ENCODE measurements around the gene MYLK4.
"Not testable (repeated sequence)": the region's sequence is repeated elsewhere in the genome, so short reads cannot be mapped to it uniquely, and the experiment has no call there.

MYLK4 gene

GRCh38 chr6:2767657-2768524, 17.2 kb upstream of the MYLK4 start:
- peak overlapping the region; percentile 66 for H3K4me3 ChIP-seq
- H3K4me1 ChIP-seq: peaks cover 41% of the 10 kb centered on the region
- in situ Hi-C loops (cut with MboI; ENCODE audit: low sequenced_read_pairs): no loop called here
- no peaks in the 10 kb centered on the region for H3K27me3 ChIP-seq (ENCODE audit: low read depth)
- H3K36me3 ChIP-seq (replicated peaks): peaks cover 15% of the 10 kb centered on the region
- DNase-seq (ENCODE audit: low spot score in 2 of 2): no peak
- no peaks in the 10 kb centered on the region for H3K9me3 ChIP-seq

- no peaks in the 10 kb centered on the region for H3K27me3 ChIP-seq (ENCODE audit: low read depth)
- no peak for DNase-seq (ENCODE audit: low spot score in 2 of 2)
- no peaks in the 10 kb centered on the region for H3K9me3 ChIP-seq
- in situ Hi-C loops (cut with MboI; ENCODE audit: low sequenced_read_pairs): no loop called here
- peak overlapping the region; percentile 66 for H3K4me3 ChIP-seq
- peaks cover 41% of the 10 kb centered on the region for H3K4me1 ChIP-seq
- peaks cover 8% of the 10 kb centered on the region; the same call in 1 of the 2 replicates for H3K36me3 ChIP-seq (replicated peaks)
These were observed 16.3 kb upstream of the MYLK4 start for GRCh38 chr6:2766767-2767656.

GRCh38 chr6:2765896-2766766, 15.4 kb upstream of the MYLK4 start:
- DNase-seq (ENCODE audit: low spot score in 2 of 2): peak in 1 of 2 experiments; percentile 55
- no peaks in the 10 kb centered on the region for H3K27me3 ChIP-seq (ENCODE audit: low read depth)
- H3K36me3 ChIP-seq (replicated peaks): no peaks in the 10 kb centered on the region
- in situ Hi-C loops (cut with MboI; ENCODE audit: low sequenced_read_pairs): no loop called here
- peaks cover 37% of the 10 kb centered on the region for H3K4me1 ChIP-seq
- H3K9me3 ChIP-seq: no peaks in the 10 kb centered on the region
- H3K4me3 ChIP-seq: peak overlapping the region; percentile 66

DNA sequence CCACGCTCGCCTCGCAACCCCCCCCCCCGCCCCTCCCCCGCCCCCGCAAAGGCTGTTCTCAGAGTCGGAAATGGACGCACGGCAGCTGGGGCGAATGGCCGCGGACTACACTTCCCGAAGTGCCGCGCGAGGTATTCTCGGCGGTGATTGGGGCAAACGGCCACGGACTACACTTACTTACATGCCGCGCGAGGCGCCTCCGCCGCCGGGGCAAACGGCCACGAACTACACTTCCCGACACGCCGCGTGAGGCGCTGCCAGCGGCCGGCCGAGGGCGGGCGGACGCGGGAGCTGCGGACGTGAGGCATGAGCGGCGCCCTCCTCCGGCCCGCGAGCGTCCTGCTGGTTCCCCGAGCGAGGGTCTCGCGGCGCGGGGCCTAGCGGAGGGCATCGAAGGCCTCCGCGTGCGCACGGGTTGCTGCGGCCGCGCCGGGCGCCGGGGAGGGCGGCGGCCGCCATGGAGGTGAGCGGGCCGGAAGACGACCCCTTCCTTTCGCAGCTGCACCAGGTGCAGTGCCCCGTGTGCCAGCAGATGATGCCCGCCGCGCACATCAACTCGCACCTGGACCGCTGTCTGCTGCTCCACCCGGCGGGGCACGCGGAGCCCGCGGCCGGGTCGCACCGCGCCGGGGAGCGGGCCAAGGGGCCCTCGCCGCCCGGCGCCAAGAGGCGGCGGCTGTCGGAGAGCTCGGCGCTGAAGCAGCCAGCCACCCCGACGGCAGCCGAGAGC, 14.6 kb upstream of the MYLK4 start, which contains the start of gene WRNIP1:
Gene WRNIP1, plus strand, starts transcription at position 228 of the 730 bp plus-strand sequence. Its CDS starts 230 bp downstream, at position 458.
- in situ Hi-C loops (cut with MboI; ENCODE audit: low sequenced_read_pairs): no loop called here

GRCh38 chr6:2764610-2765165, 14.0 kb upstream of the MYLK4 start:
- H3K9me3 ChIP-seq: no peaks in the 10 kb centered on the region
- in situ Hi-C loops (cut with MboI; ENCODE audit: low sequenced_read_pairs): no loop called here
- peaks cover 23% of the 10 kb centered on the region for H3K4me1 ChIP-seq
- H3K36me3 ChIP-seq (replicated peaks): no peaks in the 10 kb centered on the region
- peak overlapping the region; percentile 36 for H3K4me3 ChIP-seq
- peak; percentile 44 to 62 for DNase-seq (ENCODE audit: low spot score in 2 of 2)
- H3K27me3 ChIP-seq (ENCODE audit: low read depth): no peaks in the 10 kb centered on the region

More for the DNA sequence above, 14.6 kb upstream of the MYLK4 start, which contains the start of gene WRNIP1:
- Histone ChIP-seq H3K9me3 (no peaks in the 10 kb centered on the region), H3K27me3 (ENCODE audit: low read depth) (no peaks in the 10 kb centered on the region), H3K4me1 (peaks cover 29% of the 10 kb centered on the region), H3K4me3 (peak within 1 kb of the TSS; percentile 66), H3K36me3 (replicated peaks) (no peaks in the 10 kb centered on the region)
- DNase-seq (ENCODE audit: low spot score in 2 of 2): peak; percentile 97

DNA sequence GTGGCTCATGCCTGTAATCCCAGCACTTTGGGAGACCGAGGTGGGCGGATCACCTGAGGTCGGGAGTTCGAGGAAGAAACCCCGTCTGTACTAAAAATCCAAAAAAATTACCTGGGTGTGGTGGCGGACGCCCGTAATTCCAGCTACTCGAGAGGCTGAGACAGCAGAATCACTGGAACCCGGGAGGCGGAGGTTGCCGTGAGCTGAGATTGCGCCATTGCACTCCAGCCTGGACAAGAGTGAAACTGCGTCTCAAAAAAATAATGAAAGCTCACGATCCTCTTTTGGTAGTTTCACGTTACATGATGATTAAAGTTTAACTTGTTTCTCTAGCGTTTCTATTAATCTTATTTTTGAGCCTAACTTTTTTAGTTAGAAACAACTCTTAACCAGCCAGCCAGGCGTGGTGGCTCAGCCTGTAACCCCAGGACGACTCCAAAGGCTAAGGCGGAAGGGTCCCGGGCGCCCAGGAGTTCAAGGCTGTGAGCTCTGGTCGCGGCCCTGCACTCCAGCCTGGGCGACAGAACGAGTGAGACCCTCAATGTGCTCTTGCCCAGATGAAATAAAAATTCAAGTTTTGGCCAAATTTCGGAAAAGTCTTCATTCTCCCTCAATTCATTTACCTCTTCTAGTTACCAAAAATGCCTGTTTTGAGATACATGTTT, 13.3 kb upstream of the MYLK4 start:
- Histone ChIP-seq H3K27me3 (ENCODE audit: low read depth) (no peaks in the 10 kb centered on the region), H3K9me3 (no peaks in the 10 kb centered on the region), H3K4me1 (peaks cover 17% of the 10 kb centered on the region), H3K4me3 (peak overlapping the region; percentile 36), H3K36me3 (replicated peaks) (no peaks in the 10 kb centered on the region)
- no peak for DNase-seq (ENCODE audit: low spot score in 2 of 2)
- in situ Hi-C loops (cut with MboI; ENCODE audit: low sequenced_read_pairs): no loop called here

- Histone ChIP-seq H3K36me3 (replicated peaks) (no peaks in the 10 kb centered on the region), H3K4me3 (no peak overlapping the region), H3K27me3 (ENCODE audit: low read depth) (no peaks in the 10 kb centered on the region), H3K9me3 (no peaks in the 10 kb centered on the region), H3K4me1 (peaks cover 11% of the 10 kb centered on the region)
- DNase-seq (ENCODE audit: low spot score in 2 of 2): no peak
- in situ Hi-C loops (cut with MboI; ENCODE audit: low sequenced_read_pairs): no loop called here
These were observed 12.7 kb upstream of the MYLK4 start for GRCh38 chr6:2763345-2763841.

DNA sequence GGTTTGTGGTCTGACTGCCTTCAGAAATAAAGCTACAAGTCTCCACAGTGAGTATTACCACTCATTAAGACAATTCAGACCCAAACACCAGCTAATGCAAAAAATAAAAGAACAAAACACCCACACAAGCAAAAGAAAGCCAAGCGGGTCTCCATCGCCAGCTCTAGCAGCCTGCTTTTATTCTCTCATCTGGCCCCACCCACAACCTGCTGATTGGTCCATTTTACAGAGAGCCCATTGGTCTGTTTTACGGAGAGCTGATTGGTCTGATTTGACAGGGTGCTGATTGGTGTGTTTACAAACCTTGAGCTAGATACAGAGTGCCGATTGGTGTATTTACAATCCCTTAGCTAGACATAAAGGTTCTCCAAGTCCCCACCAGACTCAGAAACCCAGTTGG, 12.1 kb upstream of the MYLK4 start:
- H3K4me3 ChIP-seq; DNase-seq (ENCODE audit: low spot score in 2 of 2); H3K4me1 ChIP-seq; H3K9me3 ChIP-seq; H3K27me3 ChIP-seq (ENCODE audit: low read depth); H3K36me3 ChIP-seq (replicated peaks); in situ Hi-C loops (cut with MboI; ENCODE audit: low sequenced_read_pairs): not testable (repeated sequence)

GRCh38 chr6:2760882-2761842, 10.4 kb upstream of the MYLK4 start:
- no peaks in the 10 kb centered on the region for H3K36me3 ChIP-seq (replicated peaks)
- peaks cover 10% of the 10 kb centered on the region for H3K4me1 ChIP-seq
- H3K9me3 ChIP-seq: no peaks in the 10 kb centered on the region
- in situ Hi-C loops (cut with MboI; ENCODE audit: low sequenced_read_pairs): no loop called here
- H3K4me3 ChIP-seq: no peak overlapping the region
- no peak for DNase-seq (ENCODE audit: low spot score in 2 of 2)
- no peaks in the 10 kb centered on the region for H3K27me3 ChIP-seq (ENCODE audit: low read depth)

- H3K27me3 ChIP-seq (ENCODE audit: low read depth): no peaks in the 10 kb centered on the region
- in situ Hi-C loops (cut with MboI; ENCODE audit: low sequenced_read_pairs): no loop called here
- H3K9me3 ChIP-seq: no peaks in the 10 kb centered on the region
- H3K4me1 ChIP-seq: peaks cover 6% of the 10 kb centered on the region
- no peak for DNase-seq (ENCODE audit: low spot score in 2 of 2)
- H3K4me3 ChIP-seq: no peak overlapping the region
- no peaks in the 10 kb centered on the region for H3K36me3 ChIP-seq (replicated peaks)
These were observed 8.3 kb upstream of the MYLK4 start for GRCh38 chr6:2758980-2759379.

DNA sequence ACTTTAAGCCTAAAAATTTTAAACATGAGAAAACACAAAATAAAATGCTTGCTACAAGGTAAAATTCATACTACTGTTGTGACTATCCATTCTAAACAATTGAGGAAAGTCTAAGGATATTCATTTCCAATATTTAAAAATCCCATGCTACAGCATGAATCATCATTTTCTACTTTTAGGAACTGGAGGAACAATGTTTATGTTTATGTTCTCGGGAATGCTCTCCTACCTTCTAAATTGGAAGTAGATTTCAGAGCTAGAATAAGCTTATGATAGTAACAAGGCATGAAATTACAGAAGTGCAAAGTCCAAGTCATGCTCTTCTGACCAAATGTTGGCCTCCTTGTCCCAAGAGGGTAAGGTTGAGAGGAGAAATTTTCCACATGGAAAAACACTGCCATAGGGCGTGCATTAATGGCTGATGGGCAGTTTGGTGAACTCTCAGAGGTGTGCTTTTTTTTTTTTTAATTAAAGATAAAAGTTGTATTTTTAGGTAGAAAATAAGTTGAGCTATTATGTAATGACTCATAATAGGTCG, 6.0 kb upstream of the MYLK4 start:
- H3K27me3 ChIP-seq (ENCODE audit: low read depth): no peaks in the 10 kb centered on the region
- H3K4me1 ChIP-seq: peaks cover 11% of the 10 kb centered on the region
- H3K9me3 ChIP-seq: no peaks in the 10 kb centered on the region
- in situ Hi-C loops (cut with MboI; ENCODE audit: low sequenced_read_pairs): no loop called here
- H3K4me3 ChIP-seq: no peak overlapping the region
- no peaks in the 10 kb centered on the region for H3K36me3 ChIP-seq (replicated peaks)
- no peak for DNase-seq (ENCODE audit: low spot score in 2 of 2)

All from HAP-1 (cell line).